Right lobe of liver (tissue), 6 donors: Measurements from ENCODE around the gene PCP2. TPM values are rescaled to one million over a fixed set of nuclear protein-coding genes. Genes with fewer than 3 reads are reported as not detected.

Experiments used
- ATAC-seq, 4 donors: fragments of 200-7000 bp; cut with Tn5 transposase; one replicate each; pipeline ENCODE4 v1.9.1; 2020; ENCODE audit warnings: mild to moderate bottlenecking in 4 of 4, moderate library complexity in 4 of 4
- DNase-seq, 3 donors: peaks; one replicate each; pipeline ENCODE4 v3.0.0-alpha.2; 2020
- H3K27ac ChIP-seq, 3 donors: fragments of 200-600 bp; one replicate each; pipeline ENCODE4 v1.8.0; 2022
- H3K27me3 ChIP-seq, 2 donors: fragments of 200-600 bp; one replicate each; pipeline ENCODE4 v1.8.0; 2022
- H3K36me3 ChIP-seq, 4 donors: fragments of 200-600 bp; sonication (generic) in 1 of 4; one replicate each; pipeline versions ENCODE4 v1.5.1 to v1.8.0; 2017 to 2022; ENCODE audit warnings: control low read depth in 1 of 4
- H3K4me1 ChIP-seq, 4 donors: fragments of 200-600 bp; sonication (generic) in 1 of 4; one replicate each; pipeline versions ENCODE4 v1.5.1 to v1.8.0; 2017 to 2022; ENCODE audit warnings: control low read depth in 1 of 4
- H3K4me3 ChIP-seq, 3 donors: fragments of 200-600 bp; one replicate each; pipeline ENCODE4 v1.8.0; 2022
- H3K9me3 ChIP-seq, 4 donors: fragments of 200-600 bp; sonication (generic) in 1 of 4; one replicate each; pipeline versions ENCODE4 v1.5.1 to v1.8.0; 2017 to 2022; ENCODE audit warnings: control low read depth in 1 of 4
- POLR2A ChIP-seq: fragments of 450-650 bp; IDR thresholded peaks from one replicate; pipeline ENCODE4 v1.6.1; 2017; ENCODE audit warnings: antibody characterized with exemption, mild to moderate bottlenecking
- WGBS: methylation state at CpG from one replicate; pipeline ENCODE4 v1.1.6; 2018; ENCODE audit warnings: low coverage, low lambda C conversion rate; ENCODE audit not compliant: insufficient coverage; ENCODE audit errors: missing lambda C conversion rate; 5-methylcytosine and 5-hydroxymethylcytosine counted together
- intact Hi-C, 2 donors: fragments of 100-400 bp; cut with DNase I; formaldehyde crosslinking; loops; one replicate each; pipeline versions ENCODE4 v1.11.2 to v1.14.1; 2022
- microRNA-seq, 2 donors: library from miRNA; unstranded; fragments of <30 nt; microRNA quantifications; one replicate each; pipeline ENCODE4, GENCODE V29; 2019 to 2020
- small RNA-seq, 2 experiments: library from RNA; depleted of rRNA; stranded (forward); fragments of <200 nt; gene quantifications; one replicate each; pipeline ENCODE3, GENCODE V24; 2016
- total RNA-seq, 6 experiments: library from RNA; depleted of rRNA in 2 of 6; stranded (reverse); fragments of >200 nt in 2 of 6; fragmentation: NEBNext Ultra II Directional in 3 of 6; extraction: Animal tissue kit (Norgen Biotek cat#: 25700) in 3 of 6; gene quantifications; one replicate each; pipeline versions ENCODE4 v1.1.0 to v1.2.4, GENCODE V29; 2016 to 2023
- TF ChIP-seq, protein P1 (sequence below), 4 donors: fragments of 200-600 bp in 3 of 4; fragments of 450-650 bp in 1 of 4; IDR thresholded peaks; one replicate each; pipeline versions ENCODE4 v1.5.1 to v1.8.0; 2016 to 2022; ENCODE audit warnings: antibody characterized with exemption in 4 of 4, mild to moderate bottlenecking in 2 of 4
- donor health status: DM: no; HTN: yes; CAD: no.
- donor health status: DM: no; HTN: no; CAD: no.
- donor health status: DM: no; HTN: no; CAD: no.
- donor health status: DM: no; HTN: yes; CAD: no.
- donor health status: DM: no; HTN: yes; CAD: no.

The PCP2 gene
- total RNA-seq, 6 experiments from 2014 or later: 0.90 to 1.5 (median 0.95) TPM; not detected in 3

DNA sequence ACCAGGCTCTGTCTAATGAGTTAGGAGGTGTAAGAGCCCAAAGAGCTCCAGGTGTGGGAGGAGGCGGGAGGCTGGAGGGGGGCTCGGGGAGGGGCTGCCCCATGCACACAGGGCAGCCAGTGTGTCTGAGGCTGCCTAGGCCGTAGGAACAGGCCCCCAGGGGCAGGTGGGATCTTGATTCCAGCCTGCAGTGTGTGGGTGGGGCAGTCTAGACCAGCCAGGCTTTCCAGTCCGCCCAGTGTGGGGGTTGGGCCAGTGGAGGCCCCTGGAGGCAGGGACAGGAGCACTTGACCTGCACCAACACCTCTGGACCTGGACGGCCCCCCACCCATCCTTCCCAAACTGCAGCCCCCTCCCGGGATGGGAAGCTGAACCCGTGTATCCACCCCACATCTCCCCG lies 43.3 kb downstream of the PCP2 start:
- no peaks in the 10 kb centered on the region for H3K4me1 ChIP-seq
- H3K27ac ChIP-seq: no peak overlapping the region
- peak in 1 of 4 donors; percentile 44 for ATAC-seq
- H3K9me3 ChIP-seq: no peaks in the 10 kb centered on the region
- H3K4me3 ChIP-seq: no peak overlapping the region
- no peaks in the 10 kb centered on the region for H3K36me3 ChIP-seq
- no CpG with 5 or more reads among the region's 8 CpGs for WGBS
- intact Hi-C loops: no loop called here
- H3K27me3 ChIP-seq: no peaks in the 10 kb centered on the region
- no peak for DNase-seq
- TF ChIP-seq POLR2A: no peak
- TF ChIP-seq, protein P1, sequence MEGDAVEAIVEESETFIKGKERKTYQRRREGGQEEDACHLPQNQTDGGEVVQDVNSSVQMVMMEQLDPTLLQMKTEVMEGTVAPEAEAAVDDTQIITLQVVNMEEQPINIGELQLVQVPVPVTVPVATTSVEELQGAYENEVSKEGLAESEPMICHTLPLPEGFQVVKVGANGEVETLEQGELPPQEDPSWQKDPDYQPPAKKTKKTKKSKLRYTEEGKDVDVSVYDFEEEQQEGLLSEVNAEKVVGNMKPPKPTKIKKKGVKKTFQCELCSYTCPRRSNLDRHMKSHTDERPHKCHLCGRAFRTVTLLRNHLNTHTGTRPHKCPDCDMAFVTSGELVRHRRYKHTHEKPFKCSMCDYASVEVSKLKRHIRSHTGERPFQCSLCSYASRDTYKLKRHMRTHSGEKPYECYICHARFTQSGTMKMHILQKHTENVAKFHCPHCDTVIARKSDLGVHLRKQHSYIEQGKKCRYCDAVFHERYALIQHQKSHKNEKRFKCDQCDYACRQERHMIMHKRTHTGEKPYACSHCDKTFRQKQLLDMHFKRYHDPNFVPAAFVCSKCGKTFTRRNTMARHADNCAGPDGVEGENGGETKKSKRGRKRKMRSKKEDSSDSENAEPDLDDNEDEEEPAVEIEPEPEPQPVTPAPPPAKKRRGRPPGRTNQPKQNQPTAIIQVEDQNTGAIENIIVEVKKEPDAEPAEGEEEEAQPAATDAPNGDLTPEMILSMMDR (IDR thresholded peaks at IDR 0.05): no peak

DNA sequence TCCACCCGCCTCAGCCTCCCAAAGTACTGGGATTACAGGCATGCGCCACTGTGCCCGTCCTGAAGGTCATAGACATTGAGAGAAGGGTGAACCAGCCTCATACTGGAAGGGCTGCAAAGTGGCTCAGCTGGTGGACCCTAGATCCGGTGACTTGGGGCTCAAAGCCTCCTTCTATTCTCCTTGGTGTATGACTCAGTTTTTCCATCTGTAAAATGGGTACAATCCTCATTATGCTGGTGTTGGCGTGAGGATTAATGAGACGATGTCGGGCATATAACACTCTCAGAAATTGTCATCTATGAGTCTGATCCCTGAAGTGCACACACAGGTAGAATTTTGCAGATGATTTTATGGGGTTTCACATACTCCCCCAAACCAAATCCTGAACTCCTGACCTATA lies 43.7 kb downstream of the PCP2 start:
- no peak overlapping the region for H3K27ac ChIP-seq
- WGBS: 86% methylated on average over 7 of the region's 7 CpGs
- H3K4me3 ChIP-seq: no peak overlapping the region
- no peak for TF ChIP-seq POLR2A
- TF ChIP-seq, protein P1 (IDR thresholded peaks at IDR 0.05): no peak
- no peak for DNase-seq
- no peaks in the 10 kb centered on the region for H3K4me1 ChIP-seq
- no peaks in the 10 kb centered on the region for H3K27me3 ChIP-seq
- ATAC-seq: no peak
- intact Hi-C loops: no loop called here
- no peaks in the 10 kb centered on the region for H3K36me3 ChIP-seq
- no peaks in the 10 kb centered on the region for H3K9me3 ChIP-seq

DNA sequence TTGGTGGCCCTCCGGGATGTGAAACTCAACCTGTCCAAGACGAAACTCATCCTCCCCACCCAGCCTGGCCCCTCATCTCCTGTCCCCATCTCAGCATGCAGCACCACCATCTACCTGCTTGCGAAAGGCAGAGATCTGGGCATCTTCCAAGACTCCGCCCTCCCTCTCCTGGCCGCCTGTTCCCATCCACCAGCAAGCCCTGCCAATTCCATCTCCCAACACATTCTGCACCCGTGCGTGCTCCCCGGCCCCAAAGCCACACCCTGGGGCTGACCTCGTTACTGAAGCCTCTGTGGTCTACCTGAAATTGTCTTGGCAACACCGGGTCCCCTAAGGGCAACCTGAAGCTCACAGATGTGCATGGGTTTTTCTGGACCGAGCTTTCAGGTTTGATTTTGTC lies 51.1 kb downstream of the PCP2 start:
- H3K36me3 ChIP-seq: no peaks in the 10 kb centered on the region
- ATAC-seq (peak in 1 of 4 donors; percentile 35), DNase-seq (peak in 1 of 3 donors; percentile 49)
- H3K4me1 ChIP-seq: no peaks in the 10 kb centered on the region
- intact Hi-C loops: no loop called here
- TF ChIP-seq, protein P1 (IDR thresholded peaks at IDR 0.05): no peak
- TF ChIP-seq POLR2A: no peak
- no peaks in the 10 kb centered on the region for H3K27me3 ChIP-seq
- H3K4me3 ChIP-seq: no peak overlapping the region
- H3K9me3 ChIP-seq: no peaks in the 10 kb centered on the region
- 35% methylated on average over 7 of the region's 11 CpGs for WGBS
- H3K27ac ChIP-seq: no peak overlapping the region

Small RNA genes within 50 kb of the gene (microRNA-seq; reads per million reads assigned to microRNA genes)
- gene MIR6792: 0 to 0.29 reads per million in 2 donors

Small RNA genes within 50 kb of the gene (small RNA-seq; reads per million reads assigned to genes)
- gene MIR6792: 0 reads per million in 2 experiments

Other genes starting within 250 kb of the PCP2 start
- 10 to 100 TPM in 2 of 6 experiments, 1 to 10 TPM in 4; 4.8 to 14.3 (median 9.4) TPM for gene PEX11G, start 144.7 kb downstream of the PCP2 start, total RNA-seq
- 10 to 100 TPM; 15.3 to 35.1 (median 24.8) TPM for gene ZNF358, start 117.6 kb downstream of the PCP2 start, total RNA-seq
- 10 to 100 TPM in 5 of 6 experiments, 1 to 10 TPM in 1; 9.8 to 25.2 (median 17.7) TPM for gene MCOLN1, start 111.1 kb downstream of the PCP2 start, total RNA-seq
- gene PNPLA6, start 98.0 kb downstream of the PCP2 start, total RNA-seq: 10 to 100 TPM; 38.7 to 61.8 (median 46.5) TPM
- 10 to 100 TPM; 21.8 to 31.9 (median 23.4) TPM for gene CAMSAP3, start 37.9 kb downstream of the PCP2 start, total RNA-seq
- 10 to 100 TPM; 12.8 to 21.3 (median 17.8) TPM for gene XAB2, start 4.2 kb downstream of the PCP2 start, total RNA-seq
- gene PET100, start 3.9 kb downstream of the PCP2 start, total RNA-seq: 10 to 100 TPM in 4 of 6 experiments, 1 to 10 TPM in 2; 6.8 to 83.9 (median 56.5) TPM
- gene STXBP2, start 3.4 kb upstream of the PCP2 start, total RNA-seq: 10 to 100 TPM; 27.5 to 45.7 (median 39.1) TPM
- gene RETN, start 35.3 kb upstream of the PCP2 start, total RNA-seq: 1 to 10 TPM in 1 of 6 experiments, under 1 TPM in 1, not detected in 4; 0.63 to 2.4 TPM
- gene MCEMP1, start 43.4 kb upstream of the PCP2 start, total RNA-seq: under 1 TPM; 0.11 to 0.86 (median 0.34) TPM
- 10 to 100 TPM; 41.7 to 66.5 (median 52.0) TPM for gene TRAPPC5, start 47.1 kb upstream of the PCP2 start, total RNA-seq
- gene FCER2, start 68.4 kb upstream of the PCP2 start, total RNA-seq: under 1 TPM in 2 of 6 experiments, not detected in 4; 0.18 to 0.29 TPM
- 10 to 100 TPM; 25.7 to 59.0 (median 38.2) TPM for gene CLEC4G, start 98.4 kb upstream of the PCP2 start, total RNA-seq
- gene CD209, start 113.8 kb upstream of the PCP2 start, total RNA-seq: 1 to 10 TPM in 4 of 6 experiments, under 1 TPM in 2; 0.42 to 6.7 (median 2.8) TPM
- gene CLEC4M, start 129.5 kb upstream of the PCP2 start, total RNA-seq: 10 to 100 TPM; 12.8 to 64.8 (median 20.8) TPM
- 1 to 10 TPM; 3.7 to 6.3 (median 4.9) TPM for gene EVI5L, start 196.5 kb upstream of the PCP2 start, total RNA-seq
- under 1 TPM in 4 of 6 experiments, not detected in 2; 0.07 to 0.37 (median 0.12) TPM for gene PRR36, start 240.7 kb upstream of the PCP2 start, total RNA-seq